Measurements from ENCODE around the gene AURKA. TPM values are rescaled to one million over a fixed set of nuclear protein-coding genes. Genes with fewer than 3 reads are reported as not detected.

Gene AURKA
- polyA plus RNA-seq, 1 of the 3 experiments (the other 2 are of a cell fraction) = 24.6 TPM

DNA sequence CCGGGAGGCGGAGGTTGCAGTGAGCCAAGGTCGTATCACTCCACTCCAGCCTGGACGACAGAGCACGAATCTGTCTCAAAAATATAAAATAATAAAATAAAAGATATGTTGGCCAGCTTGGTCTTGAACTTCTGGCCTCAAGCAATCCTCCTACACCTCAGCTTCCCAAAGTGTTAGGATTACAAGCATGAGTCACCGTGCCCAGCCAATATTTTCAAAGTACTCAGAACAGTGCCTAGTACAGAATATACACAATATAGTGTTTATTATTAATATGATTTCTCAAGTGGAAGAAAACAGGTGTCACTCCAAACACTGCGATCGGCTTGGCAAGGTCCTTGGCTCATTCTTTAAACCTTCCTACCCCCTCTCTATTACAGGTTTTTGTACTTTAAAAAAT, 30.1 kb downstream of the AURKA start:
- POLR2A ChIA-PET = no interaction called here

DNA sequence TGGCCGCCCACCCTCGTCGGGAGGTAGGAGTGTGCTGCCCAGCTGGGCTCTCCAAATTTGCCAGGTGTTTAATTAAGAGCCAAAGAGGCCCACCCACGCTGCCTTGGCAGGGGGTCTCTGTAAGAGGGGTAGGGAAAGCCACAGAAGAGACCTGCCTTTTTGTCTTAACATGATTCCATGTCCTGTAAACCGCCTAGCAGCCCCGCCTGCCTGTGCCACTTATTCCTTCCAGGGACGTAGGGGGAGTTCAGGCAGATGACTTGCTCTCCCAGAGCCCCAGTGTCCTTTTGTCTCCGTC, 31.2 kb downstream of the AURKA start:
- Histone ChIP-seq H4K20me1 (ENCODE audit: insufficient read depth) (no peaks in the 10 kb centered on the region), H3K4me3 (ENCODE audit: low read depth in 2 of 2, low read length in 1 of 2) (no peak overlapping the region), H3K9me2 (no peaks in the 10 kb centered on the region), H3K4me2 (peak overlapping the region; percentile 96), H3F3A (replicated peaks; ENCODE audit: insufficient read depth) (peaks cover 1% of the 10 kb centered on the region), H3K79me2 (ENCODE audit: insufficient read depth) (peaks cover 46% of the 10 kb centered on the region), H3K27ac (ENCODE audit: low read depth in 2 of 2, low read length in 1 of 2) (no peak overlapping the region), H2AFZ (ENCODE audit: low read depth) (no peak overlapping the region), H3K4me1 (ENCODE audit: control insufficient read depth in 1 of 2, insufficient read depth in 2 of 2, low read depth in 1 of 2, low read length in 1 of 2) (peaks cover 0 to 14% of the 10 kb centered on the region in 2 experiments; a peak in 2 of 4 replicates), H3K27me3 (ENCODE audit: insufficient read depth) (no peaks in the 10 kb centered on the region), H3K9me3 (no peaks in the 10 kb centered on the region), H3K36me3 (replicated peaks in 1 of 2; ENCODE audit: control insufficient read depth in 1 of 2, insufficient read depth in 2 of 2, low read length in 1 of 2) (peaks cover 3 to 8% of the 10 kb centered on the region in 2 experiments), H3K9ac (no peak overlapping the region)
- TF ChIP-seq TCF12 (IDR thresholded peaks at IDR 0.05) (no peak), NRF1 (IDR thresholded peaks at IDR 0.05; ENCODE audit: low read depth, low read length) (no peak), TEAD4 (IDR thresholded peaks at IDR 0.05; ENCODE audit: borderline replicate concordance, insufficient read depth) (no peak), FOSL2 (IDR thresholded peaks at IDR 0.05; ENCODE audit: borderline replicate concordance, low read depth) (no peak), SMC3 (IDR thresholded peaks at IDR 0.05; ENCODE audit: low read depth, low read length) (no peak), POLR2AphosphoS5 (IDR thresholded peaks at IDR 0.05; ENCODE audit: low read depth, low read length) (no peak), JUND (IDR thresholded peaks at IDR 0.05) (no peak), GABPA (IDR thresholded peaks at IDR 0.05; ENCODE audit: low read depth) (no peak), GATA2 (CRISPR knock-in tag; IDR thresholded peaks at IDR 0.05) (no peak), MEF2A (IDR thresholded peaks at IDR 0.05; ENCODE audit: borderline replicate concordance, low read depth) (no peak)
- TF ChIP-seq, protein P1, sequence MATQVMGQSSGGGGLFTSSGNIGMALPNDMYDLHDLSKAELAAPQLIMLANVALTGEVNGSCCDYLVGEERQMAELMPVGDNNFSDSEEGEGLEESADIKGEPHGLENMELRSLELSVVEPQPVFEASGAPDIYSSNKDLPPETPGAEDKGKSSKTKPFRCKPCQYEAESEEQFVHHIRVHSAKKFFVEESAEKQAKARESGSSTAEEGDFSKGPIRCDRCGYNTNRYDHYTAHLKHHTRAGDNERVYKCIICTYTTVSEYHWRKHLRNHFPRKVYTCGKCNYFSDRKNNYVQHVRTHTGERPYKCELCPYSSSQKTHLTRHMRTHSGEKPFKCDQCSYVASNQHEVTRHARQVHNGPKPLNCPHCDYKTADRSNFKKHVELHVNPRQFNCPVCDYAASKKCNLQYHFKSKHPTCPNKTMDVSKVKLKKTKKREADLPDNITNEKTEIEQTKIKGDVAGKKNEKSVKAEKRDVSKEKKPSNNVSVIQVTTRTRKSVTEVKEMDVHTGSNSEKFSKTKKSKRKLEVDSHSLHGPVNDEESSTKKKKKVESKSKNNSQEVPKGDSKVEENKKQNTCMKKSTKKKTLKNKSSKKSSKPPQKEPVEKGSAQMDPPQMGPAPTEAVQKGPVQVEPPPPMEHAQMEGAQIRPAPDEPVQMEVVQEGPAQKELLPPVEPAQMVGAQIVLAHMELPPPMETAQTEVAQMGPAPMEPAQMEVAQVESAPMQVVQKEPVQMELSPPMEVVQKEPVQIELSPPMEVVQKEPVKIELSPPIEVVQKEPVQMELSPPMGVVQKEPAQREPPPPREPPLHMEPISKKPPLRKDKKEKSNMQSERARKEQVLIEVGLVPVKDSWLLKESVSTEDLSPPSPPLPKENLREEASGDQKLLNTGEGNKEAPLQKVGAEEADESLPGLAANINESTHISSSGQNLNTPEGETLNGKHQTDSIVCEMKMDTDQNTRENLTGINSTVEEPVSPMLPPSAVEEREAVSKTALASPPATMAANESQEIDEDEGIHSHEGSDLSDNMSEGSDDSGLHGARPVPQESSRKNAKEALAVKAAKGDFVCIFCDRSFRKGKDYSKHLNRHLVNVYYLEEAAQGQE (IDR thresholded peaks at IDR 0.05; ENCODE audit: low read depth, low read length) = no peak
- ChIA-PET POLR2A (no interaction called here), CTCF (interaction anchor here (0.8 kb wide), 1 partner anchor 17 kb away, joined by 4 read pairs; no protein-coding TSS in a partner anchor)
- DNase-seq = no peak
- WGBS (ENCODE audit: low lambda C conversion rate) = 83% methylated on average over 5 of the region's 8 CpGs

More for the DNA sequence above, 30.1 kb downstream of the AURKA start:
- no peaks in the 10 kb centered on the region for H4K20me1 ChIP-seq (ENCODE audit: insufficient read depth)
- peaks cover 5% of the 10 kb centered on the region for H3F3A ChIP-seq (replicated peaks; ENCODE audit: insufficient read depth)
- CTCF ChIA-PET = no interaction called here
- H3K79me2 ChIP-seq (ENCODE audit: insufficient read depth) = peaks cover 46% of the 10 kb centered on the region
- H3K9me2 ChIP-seq = no peaks in the 10 kb centered on the region
- no peaks in the 10 kb centered on the region for H3K27me3 ChIP-seq (ENCODE audit: insufficient read depth)
- H3K9me3 ChIP-seq = no peaks in the 10 kb centered on the region
- no peak for TF ChIP-seq RCOR1 (IDR thresholded peaks at IDR 0.05; ENCODE audit: low read length)
- TF ChIP-seq EP300 (IDR thresholded peaks at IDR 0.05; ENCODE audit: borderline replicate concordance in 1 of 2, low read depth in 1 of 2, low read length in 1 of 2) = no peak
- TF ChIP-seq EZH2phosphoT487 (IDR thresholded peaks at IDR 0.05; ENCODE audit: borderline replicate concordance, low read depth) = no peak
- TF ChIP-seq TCF12 (IDR thresholded peaks at IDR 0.05) = no peak
- TF ChIP-seq, protein P2, sequence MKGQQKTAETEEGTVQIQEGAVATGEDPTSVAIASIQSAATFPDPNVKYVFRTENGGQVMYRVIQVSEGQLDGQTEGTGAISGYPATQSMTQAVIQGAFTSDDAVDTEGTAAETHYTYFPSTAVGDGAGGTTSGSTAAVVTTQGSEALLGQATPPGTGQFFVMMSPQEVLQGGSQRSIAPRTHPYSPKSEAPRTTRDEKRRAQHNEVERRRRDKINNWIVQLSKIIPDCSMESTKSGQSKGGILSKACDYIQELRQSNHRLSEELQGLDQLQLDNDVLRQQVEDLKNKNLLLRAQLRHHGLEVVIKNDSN (IDR thresholded peaks at IDR 0.05; ENCODE audit: borderline replicate concordance, low read depth) = no peak
- no peak for TF ChIP-seq FOXJ3 (CRISPR knock-in tag; IDR thresholded peaks at IDR 0.05)
- TF ChIP-seq POLR2AphosphoS5 (IDR thresholded peaks at IDR 0.05; ENCODE audit: low read depth, low read length) = no peak
- TF ChIP-seq YY1 (IDR thresholded peaks at IDR 0.05; ENCODE audit: low read depth) = no peak
- no peak for TF ChIP-seq MXI1 (IDR thresholded peaks at IDR 0.05; ENCODE audit: low read depth, low read length)
- no peak for TF ChIP-seq GABPA (IDR thresholded peaks at IDR 0.05; ENCODE audit: low read depth)
- TF ChIP-seq GATA2 (CRISPR knock-in tag; IDR thresholded peaks at IDR 0.05) = no peak
- TF ChIP-seq, protein P3, sequence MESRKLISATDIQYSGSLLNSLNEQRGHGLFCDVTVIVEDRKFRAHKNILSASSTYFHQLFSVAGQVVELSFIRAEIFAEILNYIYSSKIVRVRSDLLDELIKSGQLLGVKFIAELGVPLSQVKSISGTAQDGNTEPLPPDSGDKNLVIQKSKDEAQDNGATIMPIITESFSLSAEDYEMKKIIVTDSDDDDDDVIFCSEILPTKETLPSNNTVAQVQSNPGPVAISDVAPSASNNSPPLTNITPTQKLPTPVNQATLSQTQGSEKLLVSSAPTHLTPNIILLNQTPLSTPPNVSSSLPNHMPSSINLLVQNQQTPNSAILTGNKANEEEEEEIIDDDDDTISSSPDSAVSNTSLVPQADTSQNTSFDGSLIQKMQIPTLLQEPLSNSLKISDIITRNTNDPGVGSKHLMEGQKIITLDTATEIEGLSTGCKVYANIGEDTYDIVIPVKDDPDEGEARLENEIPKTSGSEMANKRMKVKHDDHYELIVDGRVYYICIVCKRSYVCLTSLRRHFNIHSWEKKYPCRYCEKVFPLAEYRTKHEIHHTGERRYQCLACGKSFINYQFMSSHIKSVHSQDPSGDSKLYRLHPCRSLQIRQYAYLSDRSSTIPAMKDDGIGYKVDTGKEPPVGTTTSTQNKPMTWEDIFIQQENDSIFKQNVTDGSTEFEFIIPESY (IDR thresholded peaks at IDR 0.05; ENCODE audit: borderline replicate concordance, low read depth) = no peak
- TF ChIP-seq CHD2 (IDR thresholded peaks at IDR 0.05; ENCODE audit: low read length, partially characterized antibody) = no peak
- no peak for TF ChIP-seq TEAD4 (IDR thresholded peaks at IDR 0.05; ENCODE audit: borderline replicate concordance, insufficient read depth)
- no peak for TF ChIP-seq MEF2A (IDR thresholded peaks at IDR 0.05; ENCODE audit: borderline replicate concordance, low read depth)
- H2AFZ ChIP-seq (ENCODE audit: low read depth) = no peak overlapping the region
- no peak for DNase-seq
- H3K4me1 ChIP-seq (ENCODE audit: control insufficient read depth in 1 of 2, insufficient read depth in 2 of 2, low read depth in 1 of 2, low read length in 1 of 2) = peaks cover 0 to 14% of the 10 kb centered on the region in 2 experiments; a peak in 2 of 4 replicates
- H3K4me2 ChIP-seq = no peak overlapping the region
- H3K9ac ChIP-seq = no peak overlapping the region
- no peak overlapping the region for H3K4me3 ChIP-seq (ENCODE audit: low read depth in 2 of 2, low read length in 1 of 2)
- no peak overlapping the region for H3K27ac ChIP-seq (ENCODE audit: low read depth in 2 of 2, low read length in 1 of 2)
- peaks cover 13 to 18% of the 10 kb centered on the region in 2 experiments for H3K36me3 ChIP-seq (replicated peaks in 1 of 2; ENCODE audit: control insufficient read depth in 1 of 2, insufficient read depth in 2 of 2, low read length in 1 of 2)
- WGBS (ENCODE audit: low lambda C conversion rate) = 92% methylated on average over 8 of the region's 8 CpGs

Data from SK-N-SH (cell line).